ENCODE results near the gene UBE2O. TPM values are rescaled to one million over a fixed set of nuclear protein-coding genes. Genes with fewer than 3 reads are reported as not detected.

The UBE2O gene
- polyA plus RNA-seq, 1 of the 3 experiments (the other 2 are of a cell fraction), result 25.4 TPM

- TF ChIP-seq NRF1 (IDR thresholded peaks at IDR 0.05; ENCODE audit: low read depth, low read length), result no peak
- TF ChIP-seq, protein P1, sequence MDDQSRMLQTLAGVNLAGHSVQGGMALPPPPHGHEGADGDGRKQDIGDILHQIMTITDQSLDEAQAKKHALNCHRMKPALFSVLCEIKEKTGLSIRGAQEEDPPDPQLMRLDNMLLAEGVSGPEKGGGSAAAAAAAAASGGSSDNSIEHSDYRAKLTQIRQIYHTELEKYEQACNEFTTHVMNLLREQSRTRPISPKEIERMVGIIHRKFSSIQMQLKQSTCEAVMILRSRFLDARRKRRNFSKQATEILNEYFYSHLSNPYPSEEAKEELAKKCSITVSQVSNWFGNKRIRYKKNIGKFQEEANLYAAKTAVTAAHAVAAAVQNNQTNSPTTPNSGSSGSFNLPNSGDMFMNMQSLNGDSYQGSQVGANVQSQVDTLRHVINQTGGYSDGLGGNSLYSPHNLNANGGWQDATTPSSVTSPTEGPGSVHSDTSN (IDR thresholded peaks at IDR 0.05), result no peak
- no peak for TF ChIP-seq RFX5 (IDR thresholded peaks at IDR 0.05; ENCODE audit: low read length)
- no peak for TF ChIP-seq REST (IDR thresholded peaks at IDR 0.05; ENCODE audit: low read depth, low read length)
- no peak for TF ChIP-seq EP300 (IDR thresholded peaks at IDR 0.05; ENCODE audit: borderline replicate concordance in 1 of 2, low read depth in 1 of 2, low read length in 1 of 2)
- TF ChIP-seq NFIC (IDR thresholded peaks at IDR 0.05; ENCODE audit: borderline replicate concordance), result no peak
- TF ChIP-seq POLR2AphosphoS5 (IDR thresholded peaks at IDR 0.05; ENCODE audit: low read depth, low read length), result no peak
Observed at GRCh38 chr17:76426853-76427252, 26.1 kb downstream of the UBE2O start (continued).

GRCh38 chr17:76422860-76423259 lies 30.1 kb downstream of the UBE2O start:
- POLR2A ChIA-PET, result no interaction called here
- WGBS (ENCODE audit: low lambda C conversion rate), result 89% methylated on average over 6 of the region's 6 CpGs

GRCh38 chr17:76422406-76422805 lies 30.5 kb downstream of the UBE2O start:
- no peak overlapping the region for H3K4me2 ChIP-seq
- peaks cover 3% of the 10 kb centered on the region for H3F3A ChIP-seq (replicated peaks; ENCODE audit: insufficient read depth)
- H3K4me3 ChIP-seq (ENCODE audit: low read depth in 2 of 2, low read length in 1 of 2), result no peak overlapping the region
- H3K9ac ChIP-seq, result no peak overlapping the region
- DNase-seq, result no peak
- no peak overlapping the region for H3K27ac ChIP-seq (ENCODE audit: low read depth in 2 of 2, low read length in 1 of 2)
- H3K9me3 ChIP-seq, result no peaks in the 10 kb centered on the region
- peaks cover 53% of the 10 kb centered on the region for H4K20me1 ChIP-seq (ENCODE audit: insufficient read depth)
- H3K79me2 ChIP-seq (ENCODE audit: insufficient read depth), result peaks cover 51% of the 10 kb centered on the region
- H3K27me3 ChIP-seq (ENCODE audit: insufficient read depth), result no peaks in the 10 kb centered on the region
- 99% methylated on average over 7 of the region's 8 CpGs for WGBS (ENCODE audit: low lambda C conversion rate)
- H3K4me1 ChIP-seq (ENCODE audit: control insufficient read depth in 1 of 2, insufficient read depth in 2 of 2, low read depth in 1 of 2, low read length in 1 of 2), result peaks cover 4 to 23% of the 10 kb centered on the region in 2 experiments; a peak in 2 of 4 replicates
- ChIA-PET POLR2A (no interaction called here), CTCF (interaction anchor here (1.1 to 1.9 kb wide), 4 partner anchors 8 to 143 kb away, joined by 3 to 6 read pairs (median 4); no protein-coding TSS in a partner anchor)
- H3K9me2 ChIP-seq, result no peaks in the 10 kb centered on the region
- no peak overlapping the region for H2AFZ ChIP-seq (ENCODE audit: low read depth)
- H3K36me3 ChIP-seq (replicated peaks in 1 of 2; ENCODE audit: control insufficient read depth in 1 of 2, insufficient read depth in 2 of 2, low read length in 1 of 2), result no peaks in the 10 kb centered on the region
- TF ChIP-seq RCOR1 (IDR thresholded peaks at IDR 0.05; ENCODE audit: low read length) (no peak), CHD2 (IDR thresholded peaks at IDR 0.05; ENCODE audit: low read length, partially characterized antibody) (no peak), NFIC (IDR thresholded peaks at IDR 0.05; ENCODE audit: borderline replicate concordance) (no peak), USF2 (IDR thresholded peaks at IDR 0.05; ENCODE audit: borderline replicate concordance, low read depth, low read length) (no peak), RFX5 (IDR thresholded peaks at IDR 0.05; ENCODE audit: low read length) (no peak), SMC3 (IDR thresholded peaks at IDR 0.05; ENCODE audit: low read depth, low read length) (no peak), RXRA (IDR thresholded peaks at IDR 0.05; ENCODE audit: borderline replicate concordance, low read depth) (no peak), CTCF (IDR thresholded peaks at IDR 0.05) (no peak), RAD21 (IDR thresholded peaks at IDR 0.05; ENCODE audit: low read length) (no peak)
- TF ChIP-seq, protein P2, sequence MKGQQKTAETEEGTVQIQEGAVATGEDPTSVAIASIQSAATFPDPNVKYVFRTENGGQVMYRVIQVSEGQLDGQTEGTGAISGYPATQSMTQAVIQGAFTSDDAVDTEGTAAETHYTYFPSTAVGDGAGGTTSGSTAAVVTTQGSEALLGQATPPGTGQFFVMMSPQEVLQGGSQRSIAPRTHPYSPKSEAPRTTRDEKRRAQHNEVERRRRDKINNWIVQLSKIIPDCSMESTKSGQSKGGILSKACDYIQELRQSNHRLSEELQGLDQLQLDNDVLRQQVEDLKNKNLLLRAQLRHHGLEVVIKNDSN (IDR thresholded peaks at IDR 0.05; ENCODE audit: borderline replicate concordance, low read depth), result no peak
- TF ChIP-seq, protein P1 (IDR thresholded peaks at IDR 0.05), result no peak

More at GRCh38 chr17:76422860-76423259, 30.1 kb downstream of the UBE2O start:
- H3K9me2 ChIP-seq, result no peaks in the 10 kb centered on the region
- peaks cover 9 to 23% of the 10 kb centered on the region in 2 experiments; a peak in 2 of 4 replicates for H3K4me1 ChIP-seq (ENCODE audit: control insufficient read depth in 1 of 2, insufficient read depth in 2 of 2, low read depth in 1 of 2, low read length in 1 of 2)
- no peak overlapping the region for H3K27ac ChIP-seq (ENCODE audit: low read depth in 2 of 2, low read length in 1 of 2)
- H3K9ac ChIP-seq, result no peak overlapping the region
- H3K4me2 ChIP-seq, result no peak overlapping the region
- H3K4me3 ChIP-seq (ENCODE audit: low read depth in 2 of 2, low read length in 1 of 2), result no peak overlapping the region
- no peak for DNase-seq
- H3F3A ChIP-seq (replicated peaks; ENCODE audit: insufficient read depth), result peaks cover 3% of the 10 kb centered on the region
- H3K9me3 ChIP-seq, result no peaks in the 10 kb centered on the region
- no peaks in the 10 kb centered on the region for H3K27me3 ChIP-seq (ENCODE audit: insufficient read depth)
- H2AFZ ChIP-seq (ENCODE audit: low read depth), result no peak overlapping the region
- peaks cover 48% of the 10 kb centered on the region for H4K20me1 ChIP-seq (ENCODE audit: insufficient read depth)
- no peaks in the 10 kb centered on the region for H3K36me3 ChIP-seq (replicated peaks in 1 of 2; ENCODE audit: control insufficient read depth in 1 of 2, insufficient read depth in 2 of 2, low read length in 1 of 2)
- TF ChIP-seq CHD2 (IDR thresholded peaks at IDR 0.05; ENCODE audit: low read length, partially characterized antibody), result no peak
- CTCF ChIA-PET, result interaction anchor here (0.7 to 1.9 kb wide), 8 partner anchors 9 to 259 kb away, joined by 3 to 6 read pairs (median 3); no protein-coding TSS in a partner anchor
- peaks cover 54% of the 10 kb centered on the region for H3K79me2 ChIP-seq (ENCODE audit: insufficient read depth)

Measured in SK-N-SH (cell line).